Stimulated activated CD8-positive, alpha-beta memory T cell treated with anti-CD3 and anti-CD28 coated beads, Interleukin-2, amount 100 ng/mL, for 48 hours (primary cell): ENCODE data around the gene HIPK2.

Source experiments
- DNase-seq, 2 donors: peaks; one replicate each; pipeline ENCODE4 v3.0.0-alpha.2; 2020; ENCODE audit warnings: low read depth in 2 of 2

The HIPK2 gene

DNA sequence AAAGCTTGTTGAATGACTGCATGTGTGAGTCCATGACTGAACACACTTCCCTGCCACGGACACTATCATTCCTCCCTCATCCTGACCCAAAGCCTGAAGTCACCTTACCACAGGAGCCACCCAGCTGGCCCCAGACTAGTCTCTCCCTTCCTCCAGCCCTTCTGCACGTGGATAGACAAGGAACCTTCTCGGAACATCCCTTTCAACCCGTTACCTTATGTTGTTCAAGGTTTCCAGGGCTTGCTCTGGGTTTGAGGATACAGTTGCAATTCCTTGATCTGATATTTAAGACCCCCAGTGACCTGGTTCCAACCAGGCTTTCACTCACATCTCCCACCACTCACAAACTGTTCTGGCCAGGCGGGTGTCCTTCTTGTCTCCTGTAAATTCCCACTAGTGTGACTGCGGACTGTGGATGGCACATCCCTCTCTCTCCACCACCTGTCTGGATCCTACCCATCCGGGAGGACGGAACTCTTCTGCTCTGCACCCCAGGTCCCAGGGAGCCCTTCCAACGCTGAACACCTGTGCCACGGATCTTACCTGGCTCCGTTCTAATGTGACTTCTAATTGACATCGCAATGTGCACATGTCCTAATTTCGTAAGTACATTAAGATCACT lies 62.5 kb downstream of the HIPK2 start:
- DNase-seq, result no peak

DNA sequence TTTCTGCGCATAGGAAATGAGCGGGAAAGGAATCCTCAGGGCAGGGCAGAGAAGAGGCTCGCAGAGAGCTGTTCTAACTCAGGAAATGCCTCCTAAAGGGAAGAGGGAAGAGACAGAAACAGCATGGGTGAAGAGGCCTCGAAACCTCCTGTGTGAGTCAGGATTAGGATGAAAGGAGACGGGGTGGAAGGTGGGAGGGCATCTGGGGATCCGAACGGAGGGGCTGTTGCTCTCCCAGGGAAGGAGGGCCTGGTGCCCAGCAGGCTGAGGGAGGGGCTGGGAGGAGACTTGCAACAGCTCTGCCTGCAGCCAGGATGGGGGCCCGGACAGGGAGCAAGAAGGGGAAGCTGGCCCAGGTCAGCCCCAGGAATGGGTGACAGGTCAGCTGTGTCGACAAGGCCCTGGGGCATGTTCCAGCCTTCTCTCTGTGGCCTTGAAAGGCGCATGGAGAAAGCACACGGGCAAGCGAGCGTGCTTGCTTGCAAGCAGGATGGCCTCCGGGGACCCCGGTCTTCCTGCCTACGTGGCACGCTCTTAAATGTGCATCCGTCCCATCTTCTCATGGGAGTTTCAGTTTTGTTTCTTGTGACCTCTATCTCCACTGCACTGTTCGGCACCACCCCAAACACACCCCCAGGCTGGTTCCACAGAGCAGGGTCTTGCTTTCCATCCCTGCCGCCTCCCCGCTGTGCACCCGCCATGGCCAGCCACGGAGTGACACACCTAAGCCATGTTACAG lies 63.5 kb downstream of the HIPK2 start:
- no peak for DNase-seq

DNA sequence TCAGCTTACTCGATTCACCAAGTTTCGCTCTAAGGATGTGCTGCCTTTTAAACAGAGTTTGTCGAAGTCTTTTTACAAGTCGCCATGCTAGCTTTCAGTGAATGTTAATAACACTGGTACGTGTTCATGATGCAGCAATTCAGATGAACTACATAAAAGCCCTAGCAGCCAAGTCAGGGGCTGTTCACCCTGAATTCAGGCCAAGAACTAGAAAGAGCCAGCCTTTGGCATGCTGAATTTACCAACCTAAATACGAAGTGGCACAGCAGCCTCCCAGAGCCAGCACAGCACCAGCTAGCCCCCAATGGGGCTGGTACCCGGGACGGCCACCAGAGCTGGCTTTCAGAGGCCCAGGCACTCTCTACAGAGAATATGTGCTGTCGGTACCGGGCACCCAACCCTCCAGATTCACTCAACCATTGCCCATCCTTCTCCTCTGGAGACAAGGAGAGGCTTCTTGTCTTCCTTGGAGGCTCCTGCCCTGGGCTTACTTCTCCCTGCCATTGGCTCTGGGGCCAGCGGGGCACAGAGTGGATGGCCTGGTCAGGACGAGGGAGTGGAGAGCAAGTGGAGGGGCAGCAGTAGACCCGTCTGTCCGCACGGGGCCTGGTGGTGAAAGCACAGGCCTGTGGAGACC lies 64.2 kb downstream of the HIPK2 start:
- DNase-seq, result no peak

DNA sequence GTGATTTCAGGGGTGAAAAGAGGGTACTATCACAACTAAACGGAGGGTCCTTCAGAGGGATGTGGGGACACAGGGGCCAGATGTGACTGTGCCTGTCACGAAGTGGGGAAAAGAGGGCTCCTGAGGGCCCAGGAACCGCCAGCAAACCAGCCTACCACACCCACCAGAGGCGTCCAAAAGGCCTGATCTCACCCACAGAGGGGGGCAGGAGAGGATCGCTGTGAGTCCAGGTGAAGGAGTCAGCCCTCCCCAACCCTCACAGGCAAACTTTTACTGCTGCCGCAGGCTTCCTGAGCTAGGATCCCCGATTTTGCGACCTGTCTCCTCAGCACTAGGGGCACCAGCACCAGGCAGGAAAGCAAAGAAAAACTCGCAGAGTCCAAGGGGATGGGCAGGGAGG lies 64.7 kb downstream of the HIPK2 start:
- no peak for DNase-seq

DNA sequence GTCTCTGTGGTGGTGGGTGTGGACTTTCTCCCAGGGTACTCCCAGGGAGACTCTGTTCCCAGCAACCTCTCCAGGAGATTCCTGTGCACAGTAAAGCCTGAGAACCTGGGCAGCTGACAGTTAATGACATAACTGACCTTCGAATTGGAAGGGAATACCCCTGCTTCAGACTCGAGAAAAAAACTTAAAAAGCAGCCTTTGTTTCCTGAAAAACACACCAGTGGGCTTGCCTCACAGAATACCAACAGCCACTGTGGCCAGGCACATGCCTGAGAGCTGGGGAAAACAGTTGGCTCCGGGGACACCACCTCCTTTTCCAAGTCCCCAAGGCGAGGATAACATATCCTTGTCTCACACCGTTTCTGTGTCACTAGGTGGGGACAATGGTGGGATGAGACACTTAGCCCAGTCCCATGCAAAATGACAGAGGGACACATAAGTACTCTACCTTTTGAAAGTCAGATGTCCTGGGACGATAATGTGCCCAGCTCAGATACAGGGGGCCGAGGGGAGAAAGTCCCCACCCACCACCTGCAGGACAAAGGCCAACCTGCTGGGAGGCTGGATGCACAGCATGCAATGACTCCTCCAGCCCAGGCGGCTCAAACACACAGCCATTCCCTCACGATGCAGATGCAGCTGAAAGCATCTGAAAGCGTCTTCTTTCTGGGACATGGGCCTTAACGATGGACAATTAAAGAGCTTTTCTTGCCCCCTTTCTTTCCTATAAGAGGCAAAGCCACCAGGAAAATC lies 65.6 kb downstream of the HIPK2 start:
- DNase-seq, result no peak

DNA sequence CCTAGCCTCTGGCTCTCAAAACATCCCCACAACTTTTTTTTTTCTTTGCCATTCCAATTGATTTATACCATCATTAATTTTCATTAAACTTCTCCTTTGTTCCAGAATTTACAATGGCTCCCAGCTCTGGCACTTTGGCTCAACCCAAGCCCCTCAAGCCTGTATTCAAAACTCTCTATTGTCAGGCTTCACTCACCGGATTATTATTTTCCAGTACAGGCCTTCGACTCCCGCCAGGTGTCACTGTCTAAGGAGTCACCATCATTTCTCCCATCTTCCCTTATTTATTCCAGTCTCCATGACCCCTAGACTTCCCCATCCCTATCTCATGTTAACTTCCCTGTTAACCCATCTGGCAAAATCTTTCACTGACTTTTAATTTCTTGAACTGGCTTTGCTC lies 67.8 kb downstream of the HIPK2 start:
- DNase-seq, result no peak

DNA sequence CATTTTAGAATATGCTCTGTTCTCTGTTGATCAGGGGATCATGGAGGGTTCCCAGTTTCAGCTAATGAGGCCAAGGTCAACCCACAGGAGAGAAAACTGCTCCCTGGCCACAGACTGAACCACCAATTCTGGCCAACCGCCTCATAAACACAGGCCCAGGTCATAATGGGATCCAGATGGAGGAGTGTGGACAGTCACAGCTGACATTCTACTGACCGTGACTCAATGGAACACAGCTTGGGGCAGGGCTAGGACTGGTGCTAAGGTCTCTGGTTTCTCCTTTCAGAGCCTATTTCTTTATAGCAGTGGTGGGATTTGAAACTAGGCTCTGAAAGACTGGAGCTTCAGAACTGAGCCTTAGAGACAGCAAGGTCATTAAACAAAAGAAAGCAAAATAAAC lies 68.3 kb downstream of the HIPK2 start:
- DNase-seq, result no peak

DNA sequence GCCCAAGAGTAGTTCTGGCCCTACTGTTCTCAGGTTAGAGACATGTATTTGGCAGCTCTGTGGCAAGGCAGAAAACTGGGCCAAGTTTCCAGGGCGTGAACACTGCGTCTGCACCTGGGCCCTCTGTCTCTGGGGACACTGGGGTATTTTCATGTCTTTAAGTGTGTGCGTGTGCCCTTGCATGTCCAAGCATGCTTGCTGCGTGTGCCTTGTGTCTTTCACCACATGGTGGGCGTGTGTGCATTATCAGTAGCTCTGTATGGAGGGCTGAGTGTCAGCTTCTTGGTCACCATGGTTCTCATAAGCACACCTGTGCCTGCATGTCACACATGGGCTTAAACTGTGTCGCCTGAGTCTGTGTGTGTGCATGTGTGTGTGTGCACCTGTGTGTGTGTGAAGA lies 69.3 kb downstream of the HIPK2 start:
- DNase-seq, result no peak

DNA sequence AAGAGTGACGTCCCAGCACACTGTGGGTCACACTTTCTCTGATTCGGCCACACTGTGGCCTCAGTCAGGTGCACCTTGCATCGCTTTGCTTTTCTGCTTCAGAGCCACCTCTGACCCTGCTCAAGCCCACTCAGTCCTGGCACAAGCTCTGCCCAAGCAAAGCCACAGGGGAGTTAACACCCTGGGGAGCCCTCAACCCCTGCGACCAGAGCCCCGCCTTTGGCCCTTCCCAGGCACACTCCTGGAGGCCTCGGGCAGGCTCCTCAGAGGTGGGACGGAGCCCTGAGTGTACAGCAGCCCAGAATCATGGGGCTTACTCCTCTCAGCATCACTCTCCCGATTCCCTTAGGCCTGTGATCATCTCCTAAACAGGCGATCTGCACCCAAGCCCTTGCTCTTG lies 71.0 kb downstream of the HIPK2 start:
- DNase-seq, result no peak

DNA sequence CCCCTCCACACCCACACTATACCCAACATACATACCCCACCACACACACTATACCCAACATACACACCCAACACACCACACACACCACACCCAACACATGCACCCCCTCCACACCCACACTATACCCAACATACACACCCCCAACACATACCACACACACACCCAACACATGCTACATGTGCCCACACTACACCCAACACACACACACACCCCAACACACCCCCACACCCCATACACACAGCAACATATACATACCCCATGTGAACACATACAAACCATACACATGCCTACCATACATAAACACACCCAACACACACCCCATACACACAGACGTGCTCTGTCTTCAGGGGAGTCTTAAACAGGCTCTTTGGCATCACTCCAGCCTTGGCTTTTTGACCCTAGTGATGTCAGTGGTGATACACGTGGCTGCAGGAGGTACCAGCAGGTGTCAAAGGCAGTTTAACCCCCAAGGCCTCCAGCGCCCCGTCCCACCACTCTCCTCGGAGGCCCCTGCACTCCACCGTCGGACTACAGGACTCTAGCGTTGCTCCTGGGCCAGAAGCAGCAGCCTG lies 73.4 kb downstream of the HIPK2 start:
- no peak for DNase-seq

DNA sequence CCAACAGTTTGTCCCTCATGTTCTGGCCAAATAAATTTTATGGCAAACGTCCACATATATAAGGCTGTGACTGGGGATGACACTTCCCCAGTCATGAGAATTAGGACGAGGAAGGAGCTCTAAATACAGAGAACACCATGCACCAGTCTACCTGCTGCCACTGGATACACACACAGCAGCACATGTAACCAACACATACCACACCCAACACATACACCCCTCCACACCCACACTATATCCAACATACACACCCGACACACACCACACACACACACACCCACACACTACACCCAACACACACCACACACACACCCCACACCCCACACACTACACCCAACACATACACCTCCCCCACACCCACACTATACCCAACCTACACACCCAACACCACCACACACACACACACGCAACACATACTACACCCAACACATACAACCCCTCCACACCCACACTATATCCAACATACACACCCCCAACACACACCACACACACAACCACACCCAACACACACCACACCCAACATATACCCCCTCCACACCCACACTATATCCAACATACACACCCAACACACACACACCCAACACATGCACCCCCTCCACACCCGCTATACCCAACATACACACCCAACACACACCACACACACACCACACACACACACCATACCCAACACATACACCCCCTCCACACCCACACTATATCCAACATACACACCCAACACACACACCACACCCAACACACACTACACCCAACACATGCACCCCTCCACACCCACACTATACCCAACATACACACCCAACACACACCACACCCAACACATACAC lies 74.1 kb downstream of the HIPK2 start:
- DNase-seq, result no peak

DNA sequence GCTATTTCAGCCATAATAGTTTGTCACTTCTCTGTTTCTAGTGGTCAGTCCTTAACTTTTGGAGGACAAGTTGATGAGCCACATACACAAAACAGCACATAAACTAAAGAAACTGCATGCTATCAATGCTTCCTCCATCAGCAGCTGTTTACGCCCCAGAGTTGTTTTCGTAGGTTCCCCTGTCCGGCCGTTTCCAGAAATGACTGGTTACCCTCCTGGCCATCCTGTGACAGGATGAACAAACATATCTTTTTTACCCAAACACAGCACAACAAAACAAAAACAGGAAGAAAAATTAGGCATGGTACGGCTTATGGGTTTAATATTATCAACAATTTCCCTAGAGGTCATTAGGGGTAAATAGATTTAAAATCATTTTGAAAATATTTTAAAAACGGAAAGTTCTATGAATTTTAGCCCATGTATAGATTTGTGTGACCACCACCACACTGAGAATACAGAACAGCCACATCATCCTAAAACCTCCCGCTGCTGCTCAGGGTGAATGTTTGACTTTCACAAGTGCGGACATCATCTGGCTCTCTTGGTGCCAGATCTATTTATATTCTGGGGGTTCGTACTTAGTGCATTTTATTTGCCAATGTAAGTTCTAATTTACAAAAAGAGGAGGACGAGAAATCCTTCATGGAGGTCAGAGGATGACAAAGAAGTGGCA lies 74.8 kb downstream of the HIPK2 start:
- DNase-seq, result no peak

DNA sequence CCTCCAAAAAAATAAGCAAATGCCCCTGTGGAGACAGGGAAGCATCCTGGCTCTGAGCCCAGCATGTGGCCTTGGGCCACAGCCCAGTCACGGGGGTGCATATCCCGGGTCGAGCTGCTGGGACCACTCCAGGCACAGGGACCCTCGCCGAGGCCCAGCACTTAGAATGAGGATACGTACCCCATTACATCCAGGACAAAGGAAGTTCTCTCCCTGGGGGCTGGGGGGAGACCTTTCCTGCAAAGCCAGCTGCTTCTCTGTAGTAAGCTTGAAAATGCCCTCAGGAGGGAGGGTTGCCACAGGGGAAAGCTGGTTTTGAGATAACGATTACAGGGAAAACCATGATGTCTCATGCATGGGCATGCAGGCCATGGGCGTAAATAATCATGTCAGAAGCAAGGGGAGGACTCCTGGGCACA lies 75.5 kb downstream of the HIPK2 start:
- DNase-seq, result no peak

DNA sequence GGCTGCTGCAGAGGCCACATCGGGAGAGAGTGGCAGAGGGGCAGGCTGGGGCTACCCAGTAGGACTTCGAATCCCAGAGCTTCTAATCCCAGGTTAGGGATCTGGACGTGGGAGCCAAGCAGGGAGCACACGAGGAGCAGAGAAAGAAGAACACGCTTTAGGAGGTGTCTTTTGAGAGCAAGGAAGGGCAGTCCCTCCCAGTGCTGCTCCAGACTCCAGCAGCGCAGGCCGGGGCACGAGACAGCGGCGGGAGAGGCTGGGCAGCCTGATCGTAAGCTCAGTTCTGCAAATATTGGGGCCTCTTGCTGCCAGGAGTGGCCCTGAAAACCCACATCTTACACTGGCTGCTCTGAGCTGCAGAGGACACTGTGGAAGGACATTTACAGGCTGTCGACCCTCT lies 75.9 kb downstream of the HIPK2 start:
- DNase-seq, result no peak

DNA sequence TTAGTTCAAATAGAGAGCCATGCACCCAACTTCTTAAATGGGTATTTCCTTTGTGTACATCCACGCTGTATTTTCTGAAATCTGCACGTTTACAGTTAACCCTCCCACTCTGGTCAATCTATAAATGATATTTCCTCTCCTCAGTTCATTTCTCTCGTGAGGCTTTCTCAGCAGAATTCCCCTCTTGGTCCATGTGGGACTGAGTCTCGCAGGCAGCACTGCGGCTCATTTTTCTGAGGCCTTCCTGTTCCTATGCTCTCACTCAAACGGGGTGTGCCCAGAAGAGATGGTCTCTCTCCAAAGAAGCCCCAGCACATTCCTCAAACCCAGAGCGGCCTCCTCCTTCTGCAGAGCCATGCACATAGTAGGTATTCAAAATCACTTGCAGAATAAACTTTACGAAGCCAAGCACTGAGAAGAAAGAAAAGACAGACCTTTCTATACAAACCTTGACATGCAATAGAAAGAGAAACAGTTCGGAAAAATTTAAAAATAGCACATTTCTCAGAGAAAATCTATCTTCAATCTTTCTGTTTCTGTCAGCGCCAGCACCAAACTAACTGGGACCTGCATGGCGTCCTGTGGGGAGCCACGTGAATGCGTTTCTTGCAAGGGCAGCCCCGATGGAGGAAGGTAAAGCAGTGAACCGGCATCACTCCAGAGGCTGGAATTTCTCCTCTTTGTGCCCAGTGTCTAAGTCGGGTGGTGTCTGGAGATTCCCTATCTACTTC lies 77.1 kb downstream of the HIPK2 start:
- DNase-seq, result no peak

DNA sequence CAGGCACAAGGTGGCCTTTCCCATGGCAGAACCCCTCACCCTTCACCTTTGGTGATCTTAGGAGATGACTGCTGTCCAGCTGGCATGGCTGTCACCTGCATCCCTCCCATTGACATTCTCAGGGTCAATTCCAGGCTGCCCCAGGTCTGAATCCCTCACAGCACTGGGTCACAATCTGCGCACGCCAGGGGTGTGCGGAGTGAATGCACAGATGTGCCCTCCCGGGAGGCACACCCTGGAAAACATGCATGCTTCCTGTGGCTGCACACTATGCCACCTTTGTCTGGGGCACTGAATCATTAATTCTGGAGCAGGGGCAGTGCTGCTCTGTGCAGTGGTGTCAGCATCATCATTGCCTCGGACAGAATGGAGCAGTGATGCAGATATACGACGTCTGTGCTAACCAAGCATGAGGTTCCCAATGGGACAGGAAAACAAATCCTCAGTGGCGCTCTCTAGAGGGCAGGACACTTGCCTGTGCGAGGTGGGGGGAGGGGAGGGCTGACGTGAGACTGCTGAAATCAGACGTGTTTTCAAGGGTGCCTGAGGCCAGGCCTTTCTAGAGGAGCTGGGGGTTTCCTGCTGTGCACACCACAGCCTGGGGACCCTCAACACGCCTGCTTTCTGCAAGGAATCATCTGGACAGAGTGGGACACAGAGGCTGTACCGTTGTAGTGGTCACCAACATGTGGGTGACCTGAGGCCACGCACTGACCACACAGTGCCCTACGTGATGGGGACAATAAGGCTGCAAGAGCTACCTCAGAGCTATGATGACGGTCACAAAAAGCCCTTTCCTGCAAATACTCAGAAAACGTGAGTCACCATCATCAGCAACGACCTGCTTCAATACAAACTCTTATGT lies 77.9 kb downstream of the HIPK2 start:
- no peak for DNase-seq

DNA sequence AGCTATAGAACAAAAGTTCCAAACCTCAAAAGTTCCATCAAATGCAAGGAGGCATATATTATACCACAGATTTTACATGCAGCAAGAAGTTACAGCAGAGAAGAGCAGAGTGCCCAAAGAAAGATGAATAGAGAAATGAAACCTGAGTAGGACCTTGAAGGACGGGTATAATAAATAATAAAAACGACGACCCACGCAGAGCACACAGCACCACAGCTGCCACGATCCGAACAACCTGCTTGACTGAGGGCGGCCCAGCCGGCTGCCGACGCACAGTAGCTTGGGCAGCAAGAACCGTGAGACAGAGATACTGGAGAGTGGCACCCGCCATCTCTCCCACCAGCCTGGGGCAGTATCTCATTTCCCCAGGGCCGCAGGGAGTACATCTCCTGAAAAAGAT lies 79.0 kb downstream of the HIPK2 start:
- DNase-seq, result no peak

DNA sequence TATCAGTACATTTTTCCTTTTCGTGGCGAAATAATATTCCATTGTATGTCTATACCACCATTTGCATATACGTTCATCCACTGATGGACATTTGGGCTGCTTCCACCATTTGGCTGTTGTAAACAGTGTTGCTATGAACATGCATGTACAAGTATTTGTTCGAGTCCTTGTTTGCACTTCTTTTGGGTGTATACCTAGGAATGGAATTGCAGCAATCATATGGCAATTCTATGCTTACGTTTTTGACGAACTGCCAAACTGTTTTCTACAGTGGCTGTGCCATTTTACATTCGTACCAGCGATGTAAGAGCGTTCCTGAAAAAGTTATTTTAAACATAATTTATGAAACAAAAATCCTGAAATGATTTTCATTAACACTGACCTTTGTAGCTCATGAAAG lies 79.5 kb downstream of the HIPK2 start:
- DNase-seq, result no peak

DNA sequence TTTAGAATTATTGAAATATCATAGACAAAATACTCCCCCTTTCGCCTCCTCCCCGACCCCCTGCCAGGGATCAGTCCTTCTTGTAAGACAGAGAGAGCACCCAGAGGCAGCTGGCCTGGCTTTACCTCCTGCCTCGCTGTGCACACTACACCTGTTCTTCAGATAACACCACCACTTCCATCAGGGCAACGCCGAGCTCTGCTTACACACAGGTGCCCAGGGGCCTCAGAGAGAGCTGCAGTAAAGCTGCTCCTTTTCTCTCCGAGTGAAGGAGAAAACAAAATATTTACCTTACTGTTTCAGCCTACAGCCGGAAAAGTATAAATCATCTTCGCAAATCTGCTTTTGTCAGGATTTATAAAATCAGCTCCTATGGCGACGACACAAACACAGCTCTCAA lies 80.7 kb downstream of the HIPK2 start:
- DNase-seq, result no peak
